HPDE6-E6E7 (cell line): ENCODE data around the gene PFN3.
"Not testable (repeated sequence)": the region's sequence is repeated elsewhere in the genome, so short reads cannot be mapped to it uniquely, and the experiment has no call there.

Experiments
- DNase-seq: peaks from one replicate; pipeline ENCODE4 v3.0.0; 2011; ENCODE audit warnings: missing footprints; ENCODE audit errors: extremely low spot score

PFN3 gene

GRCh38 chr5:177393990-177394389, 6.5 kb downstream of the PFN3 start:
- no peak for DNase-seq

- DNase-seq = no peak
These were observed 7.2 kb downstream of the PFN3 start for GRCh38 chr5:177393206-177393765.

DNA sequence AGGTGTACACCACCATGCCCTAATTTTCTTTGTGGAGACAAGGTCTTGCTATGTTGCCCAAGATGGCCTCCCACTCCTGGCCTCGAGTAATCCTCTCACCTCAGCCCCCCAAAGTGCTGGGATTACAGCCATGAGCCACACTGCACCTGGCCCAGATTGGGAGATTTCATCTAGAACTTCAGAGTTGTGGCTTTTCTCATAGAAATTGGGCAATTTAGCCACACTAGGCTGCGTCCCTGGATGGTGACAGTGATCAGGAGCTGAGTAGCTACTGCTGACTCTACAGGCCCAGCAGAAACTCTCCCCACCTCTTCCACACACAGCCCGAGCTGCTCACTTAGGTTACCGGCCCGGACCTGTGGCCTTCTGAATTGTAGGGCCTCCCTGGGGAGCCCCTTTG, 7.7 kb downstream of the PFN3 start:
- DNase-seq = no peak

GRCh38 chr5:177390363-177391300, 9.8 kb downstream of the PFN3 start:
- DNase-seq = peak; percentile 92

GRCh38 chr5:177389241-177390169, 11.0 kb downstream of the PFN3 start:
- DNase-seq = peak; percentile 94

GRCh38 chr5:177388521-177389052, 11.9 kb downstream of the PFN3 start:
- DNase-seq = no peak

DNA sequence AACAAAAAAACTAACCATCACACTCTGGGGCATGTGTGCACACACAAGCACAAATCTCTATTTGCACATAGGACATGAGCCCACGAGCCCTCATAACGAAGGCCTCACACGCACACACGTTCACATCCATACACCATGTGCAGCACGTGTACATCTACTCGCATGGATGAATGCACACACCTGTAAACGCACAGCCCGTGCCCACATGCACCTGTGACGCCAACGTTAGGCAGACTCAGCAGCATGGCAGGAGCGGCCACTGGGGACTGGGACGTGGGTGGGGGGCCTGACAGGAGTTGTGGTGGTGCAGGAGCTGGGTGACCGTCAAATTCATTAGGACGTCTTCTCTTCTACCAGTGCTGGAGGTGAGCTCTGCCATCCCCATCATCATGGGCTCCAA, 13.1 kb downstream of the PFN3 start:
- DNase-seq = no peak

GRCh38 chr5:177386542-177386941, 13.9 kb downstream of the PFN3 start:
- no peak for DNase-seq

DNA sequence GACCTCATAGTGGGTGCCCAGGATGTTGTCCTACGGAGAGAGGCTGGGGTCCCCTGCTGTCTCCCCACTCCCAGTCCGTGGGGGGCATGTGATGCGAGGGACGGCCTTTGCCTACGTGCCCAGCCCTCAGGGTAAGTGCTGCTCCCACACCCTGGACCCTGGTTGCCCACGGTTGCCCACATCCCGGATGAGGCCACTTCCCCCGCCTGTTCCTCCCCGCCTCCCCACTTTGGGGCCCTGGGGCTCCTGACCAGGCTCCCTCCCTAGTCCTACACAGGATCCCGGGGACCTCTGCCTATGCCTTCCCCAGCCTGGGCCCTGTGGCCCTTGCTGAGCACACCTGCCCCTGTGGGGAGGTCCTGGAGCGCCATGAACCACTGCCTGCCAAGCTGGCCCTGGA, 14.7 kb downstream of the PFN3 start:
- DNase-seq = no peak

- no peak for DNase-seq
These were observed 16.3 kb downstream of the PFN3 start, which contains the start of gene SLC34A1 for GRCh38 chr5:177384134-177384533. Gene SLC34A1, plus strand, starts transcription at chr5:177384434. Its CDS starts 1,308 bp downstream, at chr5:177385742.

DNA sequence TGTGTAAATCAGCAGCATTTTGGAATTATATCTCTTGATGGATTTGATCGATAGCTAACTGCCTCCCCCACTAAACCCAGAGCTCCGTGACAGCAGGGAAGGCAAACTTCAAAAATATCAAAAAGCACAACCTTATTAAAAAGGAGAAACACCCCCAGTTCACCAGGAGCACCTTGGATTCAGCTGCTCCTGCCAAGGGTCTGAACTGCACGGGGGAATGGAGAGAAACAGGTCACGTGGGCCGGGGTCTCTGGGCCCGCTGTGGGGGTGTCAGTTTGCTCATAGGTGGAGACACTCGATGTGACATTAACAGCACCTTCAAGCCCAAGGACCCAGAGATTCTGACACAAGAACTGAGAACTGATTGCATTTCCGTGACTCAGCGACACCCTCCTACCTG, 17.3 kb downstream of the PFN3 start:
- DNase-seq = no peak

- DNase-seq = no peak
These were observed 17.9 kb downstream of the PFN3 start for GRCh38 chr5:177382423-177383029.

DNA sequence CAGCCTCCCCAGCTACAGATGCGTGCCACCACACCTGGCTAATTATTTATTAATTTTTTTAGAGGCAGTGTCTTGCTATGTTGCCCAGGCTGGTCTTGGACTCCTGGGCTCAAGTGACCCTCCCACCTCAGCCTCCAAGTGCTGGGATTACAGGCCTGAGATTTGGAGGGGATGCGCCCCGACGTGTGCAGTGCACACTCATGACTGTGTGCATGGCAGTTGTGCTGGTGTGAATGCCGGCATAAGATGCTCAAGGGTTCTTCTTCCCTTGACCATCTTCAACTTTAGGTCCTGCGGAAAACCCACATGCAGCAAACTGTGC, 19.7 kb downstream of the PFN3 start:
- no peak for DNase-seq

DNA sequence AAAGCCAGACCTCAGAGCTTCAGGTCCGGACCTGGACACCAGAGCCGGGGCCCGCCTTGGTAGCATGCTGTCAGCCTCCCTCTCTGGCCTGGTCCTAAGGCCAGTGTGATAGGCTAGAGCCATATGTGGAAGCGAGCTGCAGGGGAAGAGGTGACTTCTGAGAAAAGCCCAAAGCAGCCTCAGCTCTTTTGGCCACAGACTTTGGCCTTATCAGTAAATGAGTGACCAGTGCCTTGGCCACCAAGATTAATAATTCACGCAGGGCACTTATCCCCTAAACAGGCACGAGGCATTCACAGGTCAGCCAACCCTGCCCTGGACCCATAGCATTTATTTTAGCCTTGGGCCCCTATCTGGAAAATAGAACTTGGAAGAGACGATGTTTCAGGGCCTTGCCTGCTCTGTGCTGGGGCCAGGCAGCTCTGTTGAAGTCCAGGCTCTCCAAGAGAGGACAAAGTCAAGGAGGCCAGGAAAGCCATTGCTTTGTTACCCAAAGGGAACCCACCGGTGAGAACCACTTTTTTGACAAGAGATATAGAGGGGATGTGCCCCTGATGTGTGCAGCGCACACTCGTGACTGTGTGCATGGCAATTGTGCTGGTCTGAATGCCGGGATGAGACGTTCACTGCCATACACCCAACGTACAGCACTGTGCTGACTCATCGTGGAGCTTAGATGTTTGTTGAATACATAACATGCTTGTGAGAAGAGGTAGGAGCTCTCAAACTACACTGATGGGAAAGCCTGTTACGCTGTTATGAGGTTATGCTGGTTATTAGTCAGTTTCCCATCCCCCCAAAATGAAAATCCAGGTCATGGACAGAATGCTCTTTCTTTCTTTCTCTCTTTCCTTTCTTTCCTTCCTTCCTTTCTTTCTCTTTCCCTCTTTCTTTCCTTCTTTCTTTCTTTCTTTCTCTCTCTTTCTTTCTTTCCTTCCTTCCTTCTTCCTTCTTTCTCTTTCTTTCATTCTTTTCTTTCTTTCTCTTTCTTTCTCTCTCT, 21.3 kb downstream of the PFN3 start:
- peak; percentile 76 for DNase-seq

GRCh38 chr5:177377851-177378776, 22.3 kb downstream of the PFN3 start:
- no peak for DNase-seq

DNA sequence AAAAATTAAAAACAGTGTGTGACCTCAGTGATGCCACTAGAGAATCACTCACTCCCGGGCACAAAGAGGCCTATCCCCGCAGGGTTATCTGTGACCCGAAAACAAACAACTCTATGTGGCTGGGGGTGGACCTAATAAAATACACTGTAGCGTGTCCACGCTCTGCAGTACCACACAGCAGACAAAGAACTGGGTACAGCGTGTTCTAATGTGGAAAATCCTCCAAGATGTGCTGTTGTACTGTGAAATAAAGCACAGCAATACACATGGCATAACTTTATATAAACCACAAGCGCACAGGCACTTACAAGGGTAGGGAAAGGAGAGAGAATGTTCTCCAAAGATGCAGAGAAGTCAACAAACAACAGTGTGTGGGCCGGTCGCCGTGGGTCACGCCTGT, 24.4 kb downstream of the PFN3 start:
- DNase-seq = no peak

GRCh38 chr5:177375516-177375915, 24.9 kb downstream of the PFN3 start:
- DNase-seq = not testable (repeated sequence)

DNA sequence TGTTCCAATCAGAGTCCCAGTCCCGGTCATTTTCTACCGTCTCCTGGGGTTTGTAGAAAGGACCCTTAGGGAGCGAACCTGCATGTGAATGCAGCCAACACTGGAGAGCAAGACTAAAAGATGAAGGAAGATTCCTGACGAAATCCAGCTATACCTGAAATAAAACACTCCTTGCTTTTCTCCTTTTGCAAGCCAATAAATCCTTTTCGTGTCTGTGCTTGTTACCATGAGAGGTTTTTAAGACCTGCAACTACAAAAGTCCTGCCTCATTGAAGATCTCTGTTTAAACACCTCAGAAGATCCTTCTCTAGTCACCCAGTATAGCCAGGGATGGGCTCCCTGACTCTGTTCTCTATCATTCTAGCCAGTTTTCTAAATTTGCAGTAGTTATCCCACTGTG, 26.2 kb downstream of the PFN3 start:
- no peak for DNase-seq

GRCh38 chr5:177373806-177374205, 26.7 kb downstream of the PFN3 start:
- DNase-seq = no peak
